Spleen (tissue), 11 donors: ENCODE results near the gene MAJIN. TPM values are rescaled to one million over a fixed set of nuclear protein-coding genes. Genes with fewer than 3 reads are reported as not detected.

Experiments used
- DNase-seq: peaks from one replicate; pipeline ENCODE4 v3.0.0-alpha.2; 2020
- H3K27ac ChIP-seq, 8 donors: fragments of 200-600 bp; sonication (generic) in 7 of 8; 1 replicate in 4 of 8; 2 replicates in 4 of 8; pipeline versions ENCODE4 v1.5.0 to v1.8.0; 2016 to 2021; ENCODE audit warnings: inconsistent platforms in 4 of 8, mild to moderate bottlenecking in 4 of 8, moderate library complexity in 1 of 8
- H3K27me3 ChIP-seq, 7 donors: fragments of 200-600 bp; sonication (generic) in 6 of 7; replicated peaks in 1 of 7; 1 replicate in 4 of 7; 2 replicates in 3 of 7; pipeline versions ENCODE4 v1.5.0 to v1.8.0; 2016 to 2021; ENCODE audit warnings: inconsistent platforms in 3 of 7, mild to moderate bottlenecking in 1 of 7
- H3K36me3 ChIP-seq, 6 donors: fragments of 200-600 bp; sonication (generic) in 5 of 6; 1 replicate in 4 of 6; 2 replicates in 2 of 6; pipeline versions ENCODE4 v1.5.0 to v1.8.0; 2016 to 2021; ENCODE audit warnings: inconsistent platforms in 2 of 6
- H3K4me1 ChIP-seq, 6 donors: fragments of 200-600 bp; sonication (generic) in 5 of 6; 1 replicate in 3 of 6; 2 replicates in 3 of 6; pipeline versions ENCODE4 v1.5.0 to v1.8.0; 2016 to 2021; ENCODE audit warnings: inconsistent platforms in 3 of 6
- H3K4me3 ChIP-seq, 8 donors: fragments of 200-600 bp; sonication (generic) in 7 of 8; 1 replicate in 4 of 8; 2 replicates in 4 of 8; pipeline versions ENCODE4 v1.5.0 to v1.8.0; 2016 to 2021; ENCODE audit warnings: inconsistent platforms in 4 of 8, mild to moderate bottlenecking in 4 of 8, moderate library complexity in 2 of 8
- H3K9me3 ChIP-seq, 8 donors: fragments of 200-600 bp; sonication (generic) in 7 of 8; 1 replicate in 4 of 8; 2 replicates in 4 of 8; pipeline versions ENCODE4 v1.5.0 to v1.8.0; 2016 to 2021; ENCODE audit warnings: inconsistent platforms in 4 of 8
- CTCF ChIP-seq, 11 experiments: fragments of 200-600 bp in 7 of 11; fragments of 450-650 bp in 4 of 11; sonication (generic) in 4 of 11; IDR thresholded peaks in 8 of 11; conservative IDR thresholded peaks in 3 of 11; 1 replicate in 7 of 11; 2 replicates in 4 of 11; pipeline versions ENCODE4 v1.4.0 to v1.8.0; 2016 to 2021; ENCODE audit warnings: antibody characterized with exemption in 11 of 11, inconsistent platforms in 4 of 11, mild to moderate bottlenecking in 1 of 11
- POLR2A ChIP-seq, 3 donors: fragments of 450-650 bp; IDR thresholded peaks; one replicate each; pipeline ENCODE4 v1.5.1; 2017; ENCODE audit warnings: antibody characterized with exemption in 3 of 3, mild to moderate bottlenecking in 1 of 3
- POLR2AphosphoS5 ChIP-seq, 3 donors: sonication (generic); formaldehyde crosslinking; IDR thresholded peaks; one replicate each; pipeline ENCODE4 v1.5.1; 2017; ENCODE audit warnings: antibody characterized with exemption in 3 of 3
- whole genome bisulfite sequencing, 5 donors: extraction: QIAGEN DNeasy Blood & Tissue Kit in 3 of 5; methylation state at CpG; one replicate each; pipeline versions ENCODE4 v1.1.5 to v1.1.7; 2013 to 2018; 5-methylcytosine and 5-hydroxymethylcytosine counted together
- intact Hi-C: fragments of 100-400 bp; cut with DNase I; formaldehyde crosslinking; loops from one replicate; pipeline ENCODE4 v1.15.0; 2023; ENCODE audit warnings: low total_unique reads
- polyA plus RNA-seq, 3 donors: library from polyadenylated mRNA; stranded (reverse); fragments of 200-250 nt; gene quantifications; one replicate each; pipeline ENCODE4 v1.2.1, GENCODE V29; 2013
- total RNA-seq, 7 donors: library from RNA; depleted of rRNA in 3 of 7; stranded (reverse); fragments of >200 nt in 3 of 7; fragmentation: NEBNext Ultra II Directional in 4 of 7; extraction: Animal tissue kit (Norgen Biotek cat#: 25700) in 4 of 7; gene quantifications; one replicate each; pipeline versions ENCODE4 v1.1.0 to v1.2.1, GENCODE V29; 2016 to 2021
- donor health status: healthy with polysubstance abuse.
- donor health status: DM: no; HTN: no; CAD: no; lungs with moderate emphysema.
- donor health status: DM: no; HTN: no; CAD: no.
- donor health status: Bipolar disorder and iron deficiency.
- donor health status: healthy.
- donor health status: DM: no; HTN: no; CAD: no.
- donor health status: DM: yes; HTN: yes; CAD: no.

The MAJIN gene
- total and polyA plus RNA-seq, 10 donors: 0.40 to 2.6 (median 0.87) TPM; not detected in 3

GRCh38 chr11:64921384-64921783 lies 50.5 kb downstream of the MAJIN start:
- peak; percentile 60 for DNase-seq
- intact Hi-C loops: no loop called here
- H3K4me1 ChIP-seq: peaks cover 17 to 56% (median 45%) of the 10 kb centered on the region in 6 donors
- 58 to 91% (median 60%) methylated on average over 2 to 3 of the region's 3 CpGs for WGBS, 5 donors
- H3K9me3 ChIP-seq: no peaks in the 10 kb centered on the region
- TF ChIP-seq CTCF (IDR thresholded peaks at IDR 0.05 in 8 of 11, conservative IDR thresholded peaks at IDR 0.05 in 3 of 11): no peak
- no peak for TF ChIP-seq POLR2A (IDR thresholded peaks at IDR 0.05)
- TF ChIP-seq POLR2AphosphoS5 (IDR thresholded peaks at IDR 0.05): no peak
- H3K36me3 ChIP-seq: peaks cover 0 to 2% (median 0%) of the 10 kb centered on the region in 6 donors
- H3K4me3 ChIP-seq: no peak overlapping the region
- no peaks in the 10 kb centered on the region for H3K27me3 ChIP-seq
- H3K27ac ChIP-seq: no peak overlapping the region

GRCh38 chr11:64920124-64920523 lies 51.8 kb downstream of the MAJIN start:
- Histone ChIP-seq H3K4me1 (peaks cover 23 to 56% (median 45%) of the 10 kb centered on the region in 6 donors), H3K27ac (no peak overlapping the region), H3K27me3 (no peaks in the 10 kb centered on the region), H3K9me3 (no peaks in the 10 kb centered on the region), H3K4me3 (no peak overlapping the region), H3K36me3 (no peaks in the 10 kb centered on the region)
- TF ChIP-seq POLR2AphosphoS5 (IDR thresholded peaks at IDR 0.05): no peak
- no peak for TF ChIP-seq POLR2A (IDR thresholded peaks at IDR 0.05)
- no peak for TF ChIP-seq CTCF (IDR thresholded peaks at IDR 0.05 in 8 of 11, conservative IDR thresholded peaks at IDR 0.05 in 3 of 11)
- 73 to 92% (median 79%) methylated on average over 2 of the region's 2 CpGs for WGBS, 5 donors
- intact Hi-C loops: no loop called here
- no peak for DNase-seq

- Histone ChIP-seq H3K4me1 (peaks cover 23 to 56% (median 43%) of the 10 kb centered on the region in 6 donors), H3K27ac (no peak overlapping the region), H3K36me3 (peaks cover 0 to 2% (median 0%) of the 10 kb centered on the region in 6 donors), H3K27me3 (no peaks in the 10 kb centered on the region), H3K4me3 (no peak overlapping the region), H3K9me3 (no peaks in the 10 kb centered on the region)
- intact Hi-C loops: no loop called here
- WGBS, 5 donors: 89 to 93% (median 92%) methylated on average over 8 of the region's 8 CpGs
- TF ChIP-seq POLR2A (IDR thresholded peaks at IDR 0.05) (no peak), POLR2AphosphoS5 (IDR thresholded peaks at IDR 0.05) (no peak), CTCF (IDR thresholded peaks at IDR 0.05 in 8 of 11, conservative IDR thresholded peaks at IDR 0.05 in 3 of 11) (no peak)
- DNase-seq: no peak
Measured at GRCh38 chr11:64919627-64920026, 52.3 kb downstream of the MAJIN start.

- DNase-seq: no peak
- TF ChIP-seq CTCF (IDR thresholded peaks at IDR 0.05 in 8 of 11, conservative IDR thresholded peaks at IDR 0.05 in 3 of 11) (peak in 2 of 11 experiments; percentile 15 to 23), POLR2A (IDR thresholded peaks at IDR 0.05) (no peak)
- Histone ChIP-seq H3K36me3 (peaks cover 0 to 19% (median 13%) of the 10 kb centered on the region in 6 donors), H3K4me3 (peak overlapping the region in 6 of 8 donors; percentile 38 to 94 (median 82)), H3K4me1 (peaks cover 15 to 49% (median 31%) of the 10 kb centered on the region in 6 donors), H3K27me3 (no peaks in the 10 kb centered on the region), H3K9me3 (no peaks in the 10 kb centered on the region), H3K27ac (peak overlapping the region; percentile 64 to 95 (median 84))
- WGBS, 5 donors: 14 to 30% (median 20%) methylated on average over 4 of the region's 4 CpGs
- intact Hi-C loops: no loop called here
Measured at GRCh38 chr11:64918017-64918416, 53.9 kb downstream of the MAJIN start.
